ENCODE results near the gene RGS11. TPM values are rescaled to one million over a fixed set of nuclear protein-coding genes. Genes with fewer than 3 reads are reported as not detected.
"Not testable (repeated sequence)": the region's sequence is repeated elsewhere in the genome, so short reads cannot be mapped to it uniquely, and the experiment has no call there.

Gene RGS11
- total RNA-seq, 1 donor from 2014 or later, result 21.4 TPM

DNA sequence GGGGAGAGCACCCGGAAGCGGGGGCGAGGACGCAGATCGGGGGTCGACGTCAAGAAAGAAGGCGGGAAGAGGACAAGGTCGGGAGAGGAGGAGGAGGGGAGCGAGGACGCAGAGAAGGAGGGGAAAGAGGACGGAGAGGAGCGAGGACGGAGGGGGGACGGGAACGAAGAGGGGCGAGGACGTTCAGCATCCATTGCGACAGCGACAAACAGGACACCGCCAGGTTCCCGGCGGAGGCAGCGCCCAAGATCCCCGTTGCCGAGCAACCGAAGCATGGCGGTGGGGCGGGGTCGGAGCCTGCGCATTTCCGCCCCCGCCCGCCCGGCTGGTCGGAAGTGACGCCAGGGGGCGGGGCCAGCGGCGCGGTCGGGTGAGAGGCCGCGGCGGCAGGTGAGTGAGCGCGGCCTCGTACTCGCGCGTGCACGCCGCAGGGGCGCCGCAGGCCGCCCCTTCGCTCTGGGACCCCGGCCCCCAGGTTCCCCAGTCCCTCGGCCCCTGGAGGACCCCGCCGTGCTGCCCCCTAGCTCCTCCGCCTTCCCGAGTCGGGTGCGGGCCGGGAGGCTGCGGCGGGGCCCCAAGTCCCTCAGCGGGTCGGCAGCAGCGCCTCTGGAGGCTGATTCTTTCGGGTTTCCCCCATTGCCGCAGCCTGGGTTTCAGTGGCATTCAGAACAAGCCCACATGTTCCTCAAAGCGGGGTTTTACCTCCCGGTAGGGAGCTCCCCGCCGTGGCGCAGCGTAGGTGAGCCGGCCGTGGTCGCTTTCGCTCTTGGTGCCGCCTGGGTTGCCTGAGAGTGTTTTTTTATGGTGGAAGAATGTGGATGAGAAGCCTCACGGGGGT lies 41.1 kb downstream of the RGS11 start, which contains the start of gene FAM234A:
FAM234A (plus strand) TSS at position 354 of the 838 bp plus-strand sequence. CDS start 19,593 bp downstream, outside the sequence.
- DNase-seq (ENCODE audit: low spot score), result peak; percentile 98

DNA sequence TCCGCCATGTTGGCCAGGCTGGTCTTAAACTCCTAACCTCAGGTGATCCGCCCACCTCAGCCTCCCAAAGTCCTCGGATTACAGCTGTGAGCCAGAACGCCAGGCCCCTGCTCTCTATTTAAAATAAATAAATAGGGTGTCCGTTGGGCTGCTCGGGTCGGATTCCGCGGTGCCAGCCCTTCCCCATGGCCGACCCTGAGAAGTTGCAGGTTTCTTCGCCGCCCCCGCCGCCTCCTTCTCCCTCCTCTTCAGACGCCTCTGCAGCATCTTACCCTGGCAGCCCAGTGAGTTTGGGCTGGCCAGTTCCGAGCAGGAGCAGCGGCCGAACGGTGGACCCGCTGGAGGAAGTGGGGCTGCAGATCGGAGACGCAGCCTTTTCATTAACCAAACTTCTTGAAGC lies 44.8 kb downstream of the RGS11 start:
- DNase-seq (ENCODE audit: low spot score), result no peak

DNA sequence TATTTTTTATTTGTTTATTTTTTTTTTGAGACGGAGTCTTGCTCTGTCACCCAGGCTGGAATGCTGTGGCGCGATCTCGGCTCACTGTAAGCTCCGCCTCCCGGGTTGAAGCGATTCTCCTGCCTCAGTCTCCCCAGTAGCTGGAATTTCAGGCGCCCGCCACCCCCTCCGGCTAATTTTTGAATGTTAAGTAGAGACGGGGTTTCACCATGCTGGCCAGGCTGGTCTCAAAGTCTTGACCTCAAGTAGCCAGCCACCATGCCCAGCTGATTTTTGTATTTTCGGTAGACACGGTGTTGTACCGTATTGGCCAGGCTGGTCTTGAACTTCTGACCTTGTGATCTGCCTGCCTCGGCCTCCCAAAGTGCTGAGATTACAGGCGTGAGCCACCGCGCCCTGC lies 45.4 kb downstream of the RGS11 start:
- not testable (repeated sequence) for DNase-seq (ENCODE audit: low spot score)

DNA sequence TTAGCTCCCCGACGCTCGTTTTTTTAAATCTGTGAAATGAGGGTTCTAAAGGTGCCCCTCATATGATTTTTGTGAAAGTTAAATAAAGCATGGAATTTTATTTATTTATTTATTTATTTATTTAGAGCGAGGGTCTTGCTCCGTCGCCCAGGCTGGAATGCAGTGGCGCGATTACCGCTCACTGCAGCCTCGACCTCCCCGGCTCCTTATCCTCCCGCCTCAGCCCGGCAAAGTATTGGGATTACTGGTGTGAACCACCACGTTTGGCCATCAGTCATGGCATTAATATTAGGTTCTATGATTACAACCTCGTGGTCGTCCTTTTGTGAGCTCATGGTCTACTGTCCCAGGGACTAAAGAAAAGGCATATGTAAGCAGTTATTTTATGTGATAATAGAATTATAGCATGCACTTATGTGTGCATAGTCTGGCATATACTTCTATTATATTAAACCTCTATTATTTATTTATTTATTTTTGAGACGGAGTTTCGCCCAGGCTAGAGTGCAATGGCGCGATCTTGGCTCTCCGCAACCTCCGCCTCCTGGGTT lies 45.9 kb downstream of the RGS11 start:
- DNase-seq (ENCODE audit: low spot score), result no peak

DNA sequence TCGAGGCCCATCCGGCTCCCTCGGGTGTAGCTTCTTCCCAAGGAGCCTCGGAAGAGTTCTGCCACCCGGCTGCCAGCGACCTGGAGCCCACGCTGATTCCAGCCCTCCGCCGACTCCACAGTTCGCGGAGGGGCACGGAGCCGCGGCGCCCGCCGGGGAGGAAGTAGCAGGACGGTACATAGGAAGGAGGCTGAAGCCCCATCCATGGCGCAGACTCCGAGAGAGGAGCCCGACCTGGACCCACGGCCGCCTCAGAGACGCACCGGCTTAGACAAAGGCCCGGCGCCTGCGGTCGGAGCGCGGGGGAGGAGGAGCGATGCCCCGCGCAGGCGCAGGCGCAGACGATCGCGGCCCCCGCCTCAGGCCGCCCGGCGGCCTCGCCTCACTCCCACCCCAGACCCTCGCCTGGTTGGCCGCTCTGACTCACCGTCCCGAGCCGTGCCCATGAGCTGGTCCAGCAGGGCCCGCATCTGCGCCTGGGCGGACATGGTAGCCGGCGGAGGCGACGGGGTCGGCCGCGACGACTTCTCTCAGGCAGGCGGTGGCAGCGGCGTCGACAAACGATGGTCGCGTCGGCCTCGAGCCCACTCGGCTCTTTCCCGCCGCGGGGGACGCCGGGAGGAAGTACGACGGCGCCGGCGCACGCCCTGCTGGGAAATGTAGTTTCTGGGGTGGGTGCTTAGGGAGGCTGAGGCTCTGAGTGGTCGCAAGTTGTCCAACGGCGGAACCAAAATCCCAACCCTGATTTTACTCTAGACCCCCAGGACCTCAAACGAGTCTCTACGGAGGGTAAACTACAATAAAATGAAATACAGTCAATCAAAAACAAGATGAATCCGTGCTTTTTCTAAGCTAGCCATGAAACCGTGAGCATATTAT lies 46.7 kb downstream of the RGS11 start, which contains the start of gene LUC7L:
LUC7L (minus strand) TSS at position 598 of the 879 bp plus-strand sequence; CDS start at position 488, 110 bp downstream.
- DNase-seq (ENCODE audit: low spot score), result peak; percentile 96

DNA sequence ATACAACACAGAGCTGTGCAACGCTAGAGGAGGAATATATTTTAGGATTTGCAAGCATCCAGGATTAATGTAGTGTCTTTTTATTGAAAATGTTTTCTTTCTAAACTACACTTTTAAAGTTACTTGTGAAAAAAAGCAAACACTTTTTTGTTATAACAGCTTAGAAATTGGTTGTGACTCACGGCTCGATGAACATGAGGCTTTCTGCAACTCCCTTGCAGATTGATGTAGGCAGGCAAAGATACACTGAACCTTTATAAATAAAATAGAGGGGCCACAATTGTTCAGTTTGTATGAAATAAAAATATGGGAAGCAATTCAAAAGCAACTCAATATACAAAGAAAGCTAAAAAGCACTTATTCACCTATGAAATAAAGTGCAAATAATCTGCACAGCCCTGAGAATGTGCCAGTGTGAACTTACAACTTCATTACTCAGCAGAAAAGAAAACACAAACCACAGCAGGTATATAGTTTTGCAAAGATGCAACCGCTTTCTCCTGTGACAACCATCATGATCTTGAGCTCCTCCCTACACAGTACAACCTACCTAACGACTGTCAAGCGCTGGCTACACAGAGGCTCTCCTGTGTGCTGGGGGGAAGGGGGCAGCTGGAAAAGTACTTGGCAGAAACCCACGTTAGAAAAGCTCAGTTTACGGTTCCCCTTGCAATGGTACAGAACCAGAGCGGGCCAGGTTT lies 47.4 kb downstream of the RGS11 start:
- DNase-seq (ENCODE audit: low spot score), result no peak

DNA sequence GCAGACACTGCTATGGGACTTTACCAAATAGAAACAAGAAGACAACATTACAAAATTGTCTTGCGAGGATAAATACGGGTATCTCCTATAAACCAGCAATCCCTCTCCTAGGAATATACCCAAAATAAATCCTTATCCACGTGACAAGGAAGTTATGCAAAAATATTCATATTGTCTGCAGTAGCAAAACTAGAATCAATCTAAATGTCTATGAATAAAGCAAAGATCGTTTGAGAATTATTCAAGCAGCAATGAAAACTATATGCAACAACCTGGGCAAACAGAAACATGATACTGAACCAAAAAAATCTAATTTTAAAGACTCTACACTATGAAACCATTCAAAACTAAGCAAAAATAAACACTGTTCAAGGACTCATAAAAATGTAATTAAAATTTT lies 55.7 kb downstream of the RGS11 start:
- DNase-seq (ENCODE audit: low spot score), result no peak

Other genes with a start within 250 kb of the RGS11 start
- gene POLR3K, start 222.3 kb downstream of the RGS11 start, total RNA-seq, result 11.5 TPM
- gene SNRNP25, start 222.1 kb downstream of the RGS11 start, total RNA-seq, result 23.0 TPM
- 30.0 TPM for gene RHBDF1, start 203.3 kb downstream of the RGS11 start, total RNA-seq
- 44.4 TPM for gene MPG, start 197.7 kb downstream of the RGS11 start, total RNA-seq
- 22.5 TPM for gene NPRL3, start 137.3 kb downstream of the RGS11 start, total RNA-seq
- gene HBZ, start 123.3 kb downstream of the RGS11 start, total RNA-seq, result not detected
- not detected for gene HBM, start 110.0 kb downstream of the RGS11 start, total RNA-seq
- gene HBA2, start 103.1 kb downstream of the RGS11 start, total RNA-seq, result 248 TPM
- 275 TPM for gene HBA1, start 99.3 kb downstream of the RGS11 start, total RNA-seq
- not detected for gene HBQ1, start 95.5 kb downstream of the RGS11 start, total RNA-seq
- gene LUC7L, start 46.5 kb downstream of the RGS11 start, total RNA-seq, result 56.7 TPM
- gene FAM234A, start 41.1 kb downstream of the RGS11 start, total RNA-seq, result 90.6 TPM
- 8.6 TPM for gene ARHGDIG, start 4.6 kb upstream of the RGS11 start, total RNA-seq
- 2.2 TPM for gene PDIA2, start 7.2 kb upstream of the RGS11 start, total RNA-seq
- 19.4 TPM for gene AXIN1, start 76.8 kb upstream of the RGS11 start, total RNA-seq
- 40.1 TPM for gene MRPL28, start 94.6 kb upstream of the RGS11 start, total RNA-seq
- gene PGAP6, start 106.0 kb upstream of the RGS11 start, total RNA-seq, result 39.0 TPM
- gene NME4, start 121.3 kb upstream of the RGS11 start, total RNA-seq, result 139 TPM
- 21.8 TPM for gene DECR2, start 125.9 kb upstream of the RGS11 start, total RNA-seq
- 35.2 TPM for gene RAB11FIP3, start 149.7 kb upstream of the RGS11 start, total RNA-seq

Measured in mesenteric fat pad (tissue), 1 donor.